ENCODE results near the gene MRRF. TPM values are rescaled to one million over a fixed set of nuclear protein-coding genes. Genes with fewer than 3 reads are reported as not detected.

MRRF gene
- total RNA-seq, 3 donors from 2014 or later (not counting 1 experiment from before 2014, with no cell fraction given) = 17.7 to 29.9 (median 21.3) TPM

DNA sequence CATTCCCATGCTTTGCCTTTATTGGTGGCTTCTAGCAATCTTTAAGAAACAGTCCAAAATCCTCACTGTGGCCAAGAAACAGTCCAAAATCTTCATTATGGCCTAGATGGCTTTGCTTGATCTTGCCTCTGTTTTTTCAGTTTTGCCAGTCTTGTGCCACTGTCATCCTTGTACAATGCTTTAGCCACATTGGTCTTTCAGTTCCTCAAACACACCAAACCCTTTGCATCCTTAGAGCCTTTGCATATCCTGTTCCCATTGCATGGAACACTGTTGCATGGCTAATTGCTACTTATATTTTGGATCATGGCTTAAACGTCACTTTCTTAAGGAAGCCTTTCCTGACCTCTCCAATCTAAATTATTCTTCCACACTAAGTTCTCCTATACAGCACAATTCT is 22.1 kb downstream of the MRRF start:
- Mint-ChIP-seq H3K4me1 (no peaks in the 10 kb centered on the region), H3K9me3 (no peaks in the 10 kb centered on the region), H3K27ac (no peak overlapping the region), H3K4me3 (no peak overlapping the region), H3K27me3 (ENCODE audit: low read depth in 2 of 2) (no peaks in the 10 kb centered on the region), H3K36me3 (no peaks in the 10 kb centered on the region)
- no peaks in the 10 kb centered on the region for H3K9me3 ChIP-seq (ENCODE audit: control insufficient read depth, insufficient read depth, low read length)
- H3K27ac ChIP-seq (ENCODE audit: low read length) = no peak overlapping the region
- H3K4me1 ChIP-seq (ENCODE audit: control insufficient read depth, insufficient read depth, low read length) = no peaks in the 10 kb centered on the region
- no peaks in the 10 kb centered on the region for H3K27me3 ChIP-seq (ENCODE audit: control insufficient read depth, insufficient read depth, low read length)
- intact Hi-C loops (cut with micrococcal nuclease) = no loop called here
- no peak for DNase-seq
- WGBS (ENCODE audit: insufficient coverage) = 88% methylated on average over 1 of the region's 1 CpG
- ATAC-seq = no peak
- H3K36me3 ChIP-seq (ENCODE audit: control insufficient read depth, insufficient read depth, low read length) = peaks cover 37% of the 10 kb centered on the region
- no peak overlapping the region for H3K4me3 ChIP-seq (ENCODE audit: low read length)
- TF ChIP-seq CTCF (IDR thresholded peaks at IDR 0.05) = no peak

DNA sequence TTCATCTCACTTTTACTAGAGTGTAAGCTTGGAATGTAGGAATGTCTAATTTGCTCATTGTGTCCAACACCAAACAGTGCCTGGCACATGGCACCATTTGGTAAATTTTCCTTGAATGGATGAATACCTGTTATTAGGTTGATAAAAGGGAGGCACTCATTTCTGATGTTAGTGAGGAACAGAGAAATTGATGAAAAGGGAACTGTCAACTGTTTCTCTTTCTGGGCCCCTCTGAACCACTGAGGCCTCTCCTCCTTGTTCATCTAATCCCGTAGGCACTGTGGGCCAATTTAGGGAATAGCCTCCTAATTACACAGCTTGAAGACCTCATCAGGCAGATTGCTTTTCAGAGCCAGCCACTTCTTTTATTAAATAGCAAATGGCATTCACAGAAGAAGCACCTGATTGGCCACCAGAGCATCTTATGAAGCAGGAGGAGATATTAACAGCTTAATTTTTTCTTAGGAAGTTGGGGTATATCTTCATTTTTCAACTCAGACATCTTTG is 22.6 kb downstream of the MRRF start:
- Mint-ChIP-seq H3K4me3 (no peak overlapping the region), H3K27me3 (ENCODE audit: low read depth in 2 of 2) (no peaks in the 10 kb centered on the region), H3K4me1 (no peaks in the 10 kb centered on the region), H3K36me3 (no peaks in the 10 kb centered on the region), H3K9me3 (no peaks in the 10 kb centered on the region), H3K27ac (no peak overlapping the region)
- Histone ChIP-seq H3K27me3 (ENCODE audit: control insufficient read depth, insufficient read depth, low read length) (no peaks in the 10 kb centered on the region), H3K4me3 (ENCODE audit: low read length) (no peak overlapping the region), H3K4me1 (ENCODE audit: control insufficient read depth, insufficient read depth, low read length) (no peaks in the 10 kb centered on the region), H3K27ac (ENCODE audit: low read length) (no peak overlapping the region), H3K36me3 (ENCODE audit: control insufficient read depth, insufficient read depth, low read length) (peaks cover 34% of the 10 kb centered on the region), H3K9me3 (ENCODE audit: control insufficient read depth, insufficient read depth, low read length) (no peaks in the 10 kb centered on the region)
- ATAC-seq = no peak
- intact Hi-C loops (cut with micrococcal nuclease) = no loop called here
- TF ChIP-seq CTCF (IDR thresholded peaks at IDR 0.05) = no peak
- no peak for DNase-seq
- WGBS (ENCODE audit: insufficient coverage) = 82% methylated on average over 1 of the region's 1 CpG

DNA sequence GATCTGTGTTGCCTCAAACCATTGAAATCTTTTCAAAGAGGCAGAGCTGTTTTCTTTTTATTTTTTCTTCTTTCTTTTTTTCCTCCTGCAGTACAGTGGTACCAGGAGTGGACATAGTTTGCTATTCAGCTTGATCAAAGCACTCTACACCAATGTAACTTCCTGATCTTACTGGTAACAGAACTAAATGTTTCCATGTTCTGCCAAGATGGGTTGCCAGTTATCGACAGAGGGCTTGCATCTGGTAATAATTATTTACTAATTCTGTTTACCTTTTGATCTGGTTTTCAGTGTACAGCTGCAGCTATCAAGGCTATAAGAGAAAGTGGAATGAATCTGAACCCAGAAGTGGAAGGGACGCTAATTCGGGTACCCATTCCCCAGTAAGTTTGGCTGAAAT is 26.8 kb downstream of the MRRF start:
- Histone ChIP-seq H3K4me1 (ENCODE audit: control insufficient read depth, insufficient read depth, low read length) (no peaks in the 10 kb centered on the region), H3K4me3 (ENCODE audit: low read length) (no peak overlapping the region), H3K27ac (ENCODE audit: low read length) (no peak overlapping the region), H3K36me3 (ENCODE audit: control insufficient read depth, insufficient read depth, low read length) (peaks cover 35% of the 10 kb centered on the region), H3K27me3 (ENCODE audit: control insufficient read depth, insufficient read depth, low read length) (no peaks in the 10 kb centered on the region), H3K9me3 (ENCODE audit: control insufficient read depth, insufficient read depth, low read length) (no peaks in the 10 kb centered on the region)
- no peaks in the 10 kb centered on the region for H3K27me3 Mint-ChIP-seq (ENCODE audit: low read depth in 2 of 2)
- no peaks in the 10 kb centered on the region for H3K4me1 Mint-ChIP-seq
- peaks cover 17% of the 10 kb centered on the region for H3K36me3 Mint-ChIP-seq
- H3K9me3 Mint-ChIP-seq = no peaks in the 10 kb centered on the region
- H3K27ac Mint-ChIP-seq = no peak overlapping the region
- no peak for ATAC-seq
- WGBS (ENCODE audit: insufficient coverage) = 90% methylated on average over 3 of the region's 3 CpGs
- intact Hi-C loops (cut with micrococcal nuclease) = no loop called here
- H3K4me3 Mint-ChIP-seq = no peak overlapping the region
- no peak for TF ChIP-seq CTCF (IDR thresholded peaks at IDR 0.05)
- no peak for DNase-seq

DNA sequence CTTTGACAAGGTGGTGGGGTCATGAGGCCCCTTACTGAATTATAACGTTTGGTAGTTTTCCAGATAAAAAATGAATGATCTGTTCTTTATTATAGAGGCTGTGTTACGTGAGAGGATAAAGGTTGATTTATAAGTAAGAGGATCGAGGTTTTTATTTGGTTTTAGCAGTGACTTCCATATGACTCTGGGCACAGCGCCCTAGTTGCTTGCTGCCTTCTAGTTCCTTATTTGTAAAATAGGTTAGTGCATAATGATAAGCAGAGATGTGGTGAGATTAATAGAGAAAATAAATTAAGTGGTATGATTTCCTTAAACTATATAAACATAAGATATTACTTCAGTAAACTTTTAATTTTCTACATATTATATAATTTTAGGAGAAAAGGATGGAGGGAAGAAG is 29.8 kb downstream of the MRRF start:
- WGBS (ENCODE audit: insufficient coverage) = 73% methylated on average over 4 of the region's 4 CpGs
- Mint-ChIP-seq H3K4me1 (peaks cover 0 to 4% of the 10 kb centered on the region in 2 donors), H3K4me3 (no peak overlapping the region), H3K27ac (no peak overlapping the region), H3K36me3 (peaks cover 22% of the 10 kb centered on the region), H3K9me3 (no peaks in the 10 kb centered on the region), H3K27me3 (ENCODE audit: low read depth in 2 of 2) (no peaks in the 10 kb centered on the region)
- ATAC-seq (no peak), DNase-seq (no peak)
- no peaks in the 10 kb centered on the region for H3K4me1 ChIP-seq (ENCODE audit: control insufficient read depth, insufficient read depth, low read length)
- no peak for TF ChIP-seq CTCF (IDR thresholded peaks at IDR 0.05)
- intact Hi-C loops (cut with micrococcal nuclease) = no loop called here
- no peaks in the 10 kb centered on the region for H3K9me3 ChIP-seq (ENCODE audit: control insufficient read depth, insufficient read depth, low read length)
- no peak overlapping the region for H3K4me3 ChIP-seq (ENCODE audit: low read length)
- no peak overlapping the region for H3K27ac ChIP-seq (ENCODE audit: low read length)
- no peaks in the 10 kb centered on the region for H3K27me3 ChIP-seq (ENCODE audit: control insufficient read depth, insufficient read depth, low read length)
- peaks cover 25% of the 10 kb centered on the region for H3K36me3 ChIP-seq (ENCODE audit: control insufficient read depth, insufficient read depth, low read length)

Measured in natural killer cell (primary cell).